ENCODE data around the gene UBL4A. TPM values are rescaled to one million over a fixed set of nuclear protein-coding genes. Genes with fewer than 3 reads are reported as not detected.

The UBL4A gene
- polyA plus RNA-seq, 1 of the 3 experiments (the other 2 are of a cell fraction): 27.8 TPM

- H3K36me3 ChIP-seq (replicated peaks in 1 of 2; ENCODE audit: control insufficient read depth in 1 of 2, insufficient read depth in 2 of 2, low read length in 1 of 2): peaks cover 0 to 20% of the 10 kb centered on the region in 2 experiments
- H3K9ac ChIP-seq: no peak overlapping the region
- TF ChIP-seq, protein P1, sequence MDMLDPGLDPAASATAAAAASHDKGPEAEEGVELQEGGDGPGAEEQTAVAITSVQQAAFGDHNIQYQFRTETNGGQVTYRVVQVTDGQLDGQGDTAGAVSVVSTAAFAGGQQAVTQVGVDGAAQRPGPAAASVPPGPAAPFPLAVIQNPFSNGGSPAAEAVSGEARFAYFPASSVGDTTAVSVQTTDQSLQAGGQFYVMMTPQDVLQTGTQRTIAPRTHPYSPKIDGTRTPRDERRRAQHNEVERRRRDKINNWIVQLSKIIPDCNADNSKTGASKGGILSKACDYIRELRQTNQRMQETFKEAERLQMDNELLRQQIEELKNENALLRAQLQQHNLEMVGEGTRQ (IDR thresholded peaks at IDR 0.05; ENCODE audit: borderline replicate concordance, low read depth, low read length): no peak
- no peak for TF ChIP-seq FOXM1 (IDR thresholded peaks at IDR 0.05; ENCODE audit: low read depth)
- TF ChIP-seq FOSL2 (IDR thresholded peaks at IDR 0.05; ENCODE audit: borderline replicate concordance, low read depth): no peak
- TF ChIP-seq RAD21 (IDR thresholded peaks at IDR 0.05; ENCODE audit: low read length): no peak
- no peak for TF ChIP-seq YY1 (IDR thresholded peaks at IDR 0.05; ENCODE audit: low read depth)
- TF ChIP-seq GABPA (IDR thresholded peaks at IDR 0.05; ENCODE audit: low read depth): no peak
- TF ChIP-seq, protein P2, sequence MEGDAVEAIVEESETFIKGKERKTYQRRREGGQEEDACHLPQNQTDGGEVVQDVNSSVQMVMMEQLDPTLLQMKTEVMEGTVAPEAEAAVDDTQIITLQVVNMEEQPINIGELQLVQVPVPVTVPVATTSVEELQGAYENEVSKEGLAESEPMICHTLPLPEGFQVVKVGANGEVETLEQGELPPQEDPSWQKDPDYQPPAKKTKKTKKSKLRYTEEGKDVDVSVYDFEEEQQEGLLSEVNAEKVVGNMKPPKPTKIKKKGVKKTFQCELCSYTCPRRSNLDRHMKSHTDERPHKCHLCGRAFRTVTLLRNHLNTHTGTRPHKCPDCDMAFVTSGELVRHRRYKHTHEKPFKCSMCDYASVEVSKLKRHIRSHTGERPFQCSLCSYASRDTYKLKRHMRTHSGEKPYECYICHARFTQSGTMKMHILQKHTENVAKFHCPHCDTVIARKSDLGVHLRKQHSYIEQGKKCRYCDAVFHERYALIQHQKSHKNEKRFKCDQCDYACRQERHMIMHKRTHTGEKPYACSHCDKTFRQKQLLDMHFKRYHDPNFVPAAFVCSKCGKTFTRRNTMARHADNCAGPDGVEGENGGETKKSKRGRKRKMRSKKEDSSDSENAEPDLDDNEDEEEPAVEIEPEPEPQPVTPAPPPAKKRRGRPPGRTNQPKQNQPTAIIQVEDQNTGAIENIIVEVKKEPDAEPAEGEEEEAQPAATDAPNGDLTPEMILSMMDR (IDR thresholded peaks at IDR 0.05): no peak
- no peak for TF ChIP-seq ELF1 (IDR thresholded peaks at IDR 0.05)
- H3K79me2 ChIP-seq (ENCODE audit: insufficient read depth): peaks cover 7% of the 10 kb centered on the region; the same call in 1 of the 2 replicates
- DNase-seq: no peak
- 50% methylated on average over 9 of the region's 23 CpGs for WGBS (ENCODE audit: low lambda C conversion rate)
- H3K27me3 ChIP-seq (ENCODE audit: insufficient read depth): no peaks in the 10 kb centered on the region; the same call in 1 of the 2 replicates
- no peak overlapping the region for H2AFZ ChIP-seq (ENCODE audit: low read depth)
- H3K4me3 ChIP-seq (ENCODE audit: low read depth in 2 of 2, low read length in 1 of 2): no peak overlapping the region
- POLR2A ChIA-PET: interaction anchor here (0.6 to 2.2 kb wide), 2 partner anchors 117 to 134 kb away, joined by 6 to 9 read pairs; partner anchors contain the start of gene RPL10
- no peak overlapping the region for H3K4me2 ChIP-seq
- H4K20me1 ChIP-seq (ENCODE audit: insufficient read depth): no peaks in the 10 kb centered on the region
- peaks cover 0 to 4% of the 10 kb centered on the region in 2 experiments; a peak in 1 of 4 replicates for H3K4me1 ChIP-seq (ENCODE audit: control insufficient read depth in 1 of 2, insufficient read depth in 2 of 2, low read depth in 1 of 2, low read length in 1 of 2)
- H3F3A ChIP-seq (replicated peaks; ENCODE audit: insufficient read depth): no peaks in the 10 kb centered on the region
- H3K27ac ChIP-seq (ENCODE audit: low read depth in 2 of 2, low read length in 1 of 2): no peak overlapping the region
- CTCF ChIA-PET: interaction anchor here (1.7 to 1.8 kb wide), 2 partner anchors 134 to 1591 kb away, joined by 4 to 10 read pairs; partner anchors contain the start of gene RPL10
- H3K9me3 ChIP-seq: no peaks in the 10 kb centered on the region
- H3K9me2 ChIP-seq: no peaks in the 10 kb centered on the region
Observed at GRCh38 chrX:154532690-154533089, 46.3 kb upstream of the UBL4A start.

DNA sequence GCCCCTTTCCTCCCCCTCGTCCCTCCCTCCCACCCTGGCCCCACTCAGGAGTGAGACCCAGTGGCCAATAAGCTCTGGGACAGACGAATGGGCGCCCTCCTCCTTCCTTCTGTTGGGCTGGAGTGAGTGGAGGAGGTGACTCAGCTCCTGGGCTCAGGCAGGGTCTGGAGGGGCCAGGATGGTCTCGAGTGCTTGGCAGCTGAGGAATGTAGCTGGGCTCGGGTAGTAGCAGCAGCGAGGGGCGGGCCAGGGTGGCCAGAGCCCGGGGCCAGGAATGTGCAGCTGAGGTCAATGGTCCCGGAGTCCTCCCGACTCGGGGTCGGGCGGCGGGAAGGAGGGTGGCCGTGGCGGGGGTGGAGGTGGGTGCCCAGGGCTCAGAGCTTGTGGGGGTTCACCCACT, 45.2 kb upstream of the UBL4A start:
- no peaks in the 10 kb centered on the region; the same call in 1 of the 2 replicates for H3K27me3 ChIP-seq (ENCODE audit: insufficient read depth)
- peaks cover 0 to 20% of the 10 kb centered on the region in 2 experiments for H3K36me3 ChIP-seq (replicated peaks in 1 of 2; ENCODE audit: control insufficient read depth in 1 of 2, insufficient read depth in 2 of 2, low read length in 1 of 2)
- ChIA-PET CTCF (interaction anchor here (0.6 to 1.7 kb wide), 4 partner anchors 65 to 1590 kb away, joined by 3 to 4 read pairs (median 3); no protein-coding TSS in a partner anchor), POLR2A (interaction anchor here (0.6 to 2.2 kb wide), 2 partner anchors 133 to 1022 kb away, joined by 3 to 9 read pairs; partner anchors contain the start of gene RPL10)
- no peak overlapping the region for H2AFZ ChIP-seq (ENCODE audit: low read depth)
- H3K4me3 ChIP-seq (ENCODE audit: low read depth in 2 of 2, low read length in 1 of 2): no peak overlapping the region
- no peak overlapping the region for H3K4me2 ChIP-seq
- H3F3A ChIP-seq (replicated peaks; ENCODE audit: insufficient read depth): peaks cover 4% of the 10 kb centered on the region
- TF ChIP-seq GABPA (IDR thresholded peaks at IDR 0.05; ENCODE audit: low read depth) (no peak), FOSL2 (IDR thresholded peaks at IDR 0.05; ENCODE audit: borderline replicate concordance, low read depth) (peak; percentile 52; the same call in 1 of the 2 replicates), TCF12 (IDR thresholded peaks at IDR 0.05) (peak; percentile 31; the same call in 1 of the 2 replicates), RAD21 (IDR thresholded peaks at IDR 0.05; ENCODE audit: low read length) (no peak), GATA2 (CRISPR knock-in tag; IDR thresholded peaks at IDR 0.05) (no peak)
- no peak for DNase-seq
- 22% methylated on average over 13 of the region's 16 CpGs for WGBS (ENCODE audit: low lambda C conversion rate)
- no peaks in the 10 kb centered on the region for H3K9me2 ChIP-seq
- H3K9me3 ChIP-seq: no peaks in the 10 kb centered on the region
- no peaks in the 10 kb centered on the region for H4K20me1 ChIP-seq (ENCODE audit: insufficient read depth)
- peaks cover 4 to 7% of the 10 kb centered on the region in 2 experiments; a peak in 2 of 4 replicates for H3K4me1 ChIP-seq (ENCODE audit: control insufficient read depth in 1 of 2, insufficient read depth in 2 of 2, low read depth in 1 of 2, low read length in 1 of 2)
- H3K79me2 ChIP-seq (ENCODE audit: insufficient read depth): no peaks in the 10 kb centered on the region
- no peak overlapping the region for H3K9ac ChIP-seq
- H3K27ac ChIP-seq (ENCODE audit: low read depth in 2 of 2, low read length in 1 of 2): peak overlapping the region in 1 of 2 experiments; percentile 35; a peak in 1 of 4 replicates
